GOT3 (cell line): ENCODE measurements around the gene BMI1.
"Not testable (repeated sequence)": the region's sequence is repeated elsewhere in the genome, so short reads cannot be mapped to it uniquely, and the experiment has no call there.

Experiments
- DNase-seq: peaks from one replicate; lab custom pipeline; 2025; ENCODE audit warnings: mixed read lengths; lab: John Stamatoyannopoulos, UW

The BMI1 gene

DNA sequence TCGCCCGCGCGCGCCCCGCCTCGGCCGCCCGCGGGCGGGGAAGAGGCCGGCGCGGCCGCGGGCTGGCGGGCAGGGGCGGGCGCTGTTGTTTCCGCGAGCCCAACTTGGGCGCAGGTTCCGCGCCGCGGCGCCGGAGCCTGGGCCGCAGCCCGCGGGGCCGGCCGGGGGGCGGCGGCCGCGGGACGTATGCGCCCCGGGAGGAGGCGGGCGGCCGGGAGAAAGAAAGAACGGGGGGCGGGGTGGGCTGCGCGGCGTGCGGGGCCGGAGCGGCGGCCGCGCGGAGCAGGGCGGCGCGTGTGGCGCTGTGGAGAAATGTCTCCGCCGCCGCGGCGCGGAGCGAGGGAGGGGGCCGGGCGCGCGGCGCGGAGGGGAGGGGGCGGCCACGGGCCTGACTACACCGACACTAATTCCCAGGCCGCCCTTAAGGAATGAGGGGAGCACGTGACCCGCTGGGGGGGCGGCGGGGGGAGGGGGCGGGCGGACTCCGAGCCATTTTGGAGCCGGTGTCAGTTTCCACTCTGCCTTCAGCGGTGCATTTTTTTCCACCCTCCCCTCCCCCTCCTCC, at the start of gene BMI1:
Gene BMI1, plus strand, starts transcription at position 509 of the 565 bp plus-strand sequence. CDS start 5,351 bp downstream, outside the sequence.
- DNase-seq, result no peak

DNA sequence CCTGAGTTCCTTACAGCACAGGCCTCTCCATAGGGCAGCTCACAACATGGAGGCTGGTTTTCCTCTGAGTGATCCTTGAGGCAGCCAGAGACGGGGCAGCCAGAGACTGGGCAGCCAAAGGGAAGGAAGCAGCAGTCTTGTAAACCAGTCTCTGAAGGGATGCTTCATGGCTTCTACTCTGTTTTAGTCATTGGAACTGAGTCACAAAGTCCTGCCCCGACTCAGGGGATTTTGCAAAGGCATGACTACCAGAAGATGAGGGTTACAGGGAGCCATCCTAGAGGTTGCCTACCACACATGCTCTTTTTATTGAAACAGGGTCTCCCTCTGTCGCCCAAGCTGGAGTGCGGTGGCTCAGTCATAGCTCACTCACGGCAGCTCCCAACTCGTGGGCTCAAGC, 49.1 kb upstream of the BMI1 start:
- no peak for DNase-seq

GRCh38 chr10:22278441-22278782, 42.5 kb upstream of the BMI1 start:
- DNase-seq, result no peak

- no peak for DNase-seq
These were observed 40.8 kb upstream of the BMI1 start for GRCh38 chr10:22280078-22280477.

GRCh38 chr10:22285130-22285529, 35.8 kb upstream of the BMI1 start:
- no peak for DNase-seq

GRCh38 chr10:22293747-22294404, 27.0 kb upstream of the BMI1 start:
- DNase-seq, result no peak

- DNase-seq, result no peak
These were observed 26.2 kb upstream of the BMI1 start for GRCh38 chr10:22294694-22295093.

GRCh38 chr10:22301193-22301592, 19.7 kb upstream of the BMI1 start:
- DNase-seq, result no peak

DNA sequence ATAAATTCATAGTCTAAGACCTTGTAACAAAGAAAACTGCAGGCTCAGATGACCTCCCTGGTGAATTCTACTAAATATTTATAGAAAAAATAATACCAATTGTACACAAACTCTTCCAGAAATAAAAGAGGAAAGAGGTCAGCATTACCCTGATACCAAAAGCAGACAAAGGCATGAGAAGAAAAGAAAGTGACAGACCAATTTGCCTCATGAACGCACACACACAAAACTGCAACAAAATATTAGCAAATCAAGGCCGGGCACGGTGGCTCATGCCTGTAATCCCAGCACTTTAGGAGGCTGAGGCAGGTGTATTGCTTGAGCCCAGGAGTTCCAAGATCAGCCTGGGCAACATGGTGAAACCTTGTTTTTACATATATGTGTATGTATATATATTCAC, 17.4 kb upstream of the BMI1 start:
- DNase-seq, result no peak

GRCh38 chr10:22305721-22306120, 15.2 kb upstream of the BMI1 start:
- no peak for DNase-seq

- DNase-seq, result no peak
These were observed 12.5 kb upstream of the BMI1 start for GRCh38 chr10:22308390-22308789.

- DNase-seq, result no peak
These were observed 11.5 kb upstream of the BMI1 start for GRCh38 chr10:22309180-22310000.

DNA sequence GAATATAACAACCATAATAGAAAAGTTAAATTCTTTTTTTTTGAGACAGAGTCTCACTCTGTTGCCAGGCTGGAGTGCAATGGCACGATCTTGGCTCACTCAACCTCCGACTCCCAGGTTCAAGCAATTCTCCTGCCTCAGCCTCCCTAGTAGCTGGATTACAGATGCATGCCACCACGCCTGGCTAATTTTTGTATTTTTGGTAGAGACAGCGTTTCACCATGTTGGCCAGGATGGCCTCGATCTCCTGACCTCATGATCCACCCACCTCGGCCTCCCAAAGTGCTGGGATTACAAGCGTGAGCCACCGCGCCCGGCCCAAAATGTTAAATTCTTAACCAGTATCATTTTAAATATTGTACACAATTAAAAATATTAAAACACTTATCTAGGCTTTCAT, 10.9 kb upstream of the BMI1 start:
- not testable (repeated sequence) for DNase-seq

GRCh38 chr10:22310928-22311327, 10.0 kb upstream of the BMI1 start:
- DNase-seq, result no peak

GRCh38 chr10:22314852-22315251, 6.0 kb upstream of the BMI1 start:
- no peak for DNase-seq

DNA sequence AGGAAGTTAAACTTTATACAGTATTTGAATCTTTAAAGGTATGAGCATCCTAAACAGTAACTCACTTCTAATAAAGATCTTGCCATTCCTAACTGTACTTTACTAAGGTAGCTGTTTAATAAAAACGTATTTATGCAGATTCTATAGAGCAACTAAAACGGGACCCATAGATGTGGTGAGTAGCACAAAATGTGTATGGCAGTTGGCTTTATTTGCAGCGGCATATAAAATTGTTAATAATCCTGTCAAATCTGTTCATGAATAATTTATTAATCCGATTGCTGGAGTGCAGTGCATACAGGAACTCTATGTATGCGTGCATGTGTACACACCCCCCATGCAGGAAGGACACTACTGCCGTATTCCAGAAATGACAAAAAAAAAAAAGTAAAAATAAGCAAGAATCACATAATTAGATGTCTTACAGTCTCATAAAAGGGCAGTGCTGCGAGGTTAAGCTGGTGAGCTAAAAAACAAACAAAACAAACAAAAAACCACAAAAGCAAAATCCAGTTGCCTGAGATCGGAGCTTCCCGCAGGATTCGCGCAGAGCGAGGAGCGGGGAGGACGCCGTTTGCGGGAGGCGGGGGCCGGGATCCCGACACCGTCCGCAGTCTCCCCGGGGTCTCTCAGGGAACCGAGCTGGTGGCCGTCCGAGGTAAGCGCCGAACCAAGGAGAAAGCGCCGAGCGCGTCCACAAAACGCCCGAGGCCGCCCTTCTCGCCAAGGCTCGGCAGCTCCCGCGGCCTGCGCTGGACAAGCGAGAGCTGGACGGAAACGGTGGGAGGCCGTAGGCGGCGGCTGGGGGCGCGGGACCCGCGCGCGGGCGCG, 5.2 kb upstream of the BMI1 start:
- no peak for DNase-seq

DNA sequence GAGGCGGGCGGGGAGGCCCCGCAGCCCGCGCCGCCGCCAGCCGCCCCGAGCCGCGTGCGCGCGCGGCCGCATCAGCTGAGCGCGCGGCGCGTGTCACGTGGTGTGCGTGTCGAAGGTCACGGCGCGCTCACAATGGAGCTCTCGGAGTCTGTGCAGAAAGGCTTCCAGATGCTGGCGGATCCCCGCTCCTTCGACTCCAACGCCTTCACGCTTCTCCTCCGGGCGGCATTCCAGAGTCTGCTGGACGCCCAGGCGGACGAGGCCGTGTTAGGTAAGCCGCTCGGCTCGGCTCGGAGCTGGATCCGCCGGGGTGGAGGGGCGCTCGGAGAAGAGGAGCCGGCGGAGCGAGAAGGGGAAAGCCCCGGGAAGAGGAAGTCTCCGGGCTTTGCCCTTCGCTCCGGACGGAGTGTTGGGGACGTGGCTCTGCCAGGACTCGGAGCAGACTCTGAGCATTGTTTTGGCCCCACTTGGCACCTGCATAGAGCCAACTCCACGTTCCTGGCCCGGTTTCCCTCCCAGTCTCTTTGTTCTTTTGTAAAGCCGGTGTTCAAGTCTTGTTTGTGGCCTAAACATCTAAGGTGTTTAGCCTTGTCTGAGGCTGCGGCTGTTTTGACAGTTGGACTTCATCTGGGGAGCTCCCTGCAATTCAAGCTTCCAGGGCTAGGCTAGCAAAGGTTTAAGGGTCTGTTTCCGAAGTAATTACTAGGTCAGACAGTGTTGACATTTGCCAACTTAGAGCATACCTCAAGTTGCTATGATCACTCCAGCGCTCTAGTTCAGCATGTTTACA, 4.4 kb upstream of the BMI1 start, which contains the start of gene COMMD3:
Gene COMMD3, plus strand, starts transcription at position 103 of the 790 bp plus-strand sequence. Its CDS starts 30 bp downstream, at position 133.
- DNase-seq, result peak; percentile 25

DNA sequence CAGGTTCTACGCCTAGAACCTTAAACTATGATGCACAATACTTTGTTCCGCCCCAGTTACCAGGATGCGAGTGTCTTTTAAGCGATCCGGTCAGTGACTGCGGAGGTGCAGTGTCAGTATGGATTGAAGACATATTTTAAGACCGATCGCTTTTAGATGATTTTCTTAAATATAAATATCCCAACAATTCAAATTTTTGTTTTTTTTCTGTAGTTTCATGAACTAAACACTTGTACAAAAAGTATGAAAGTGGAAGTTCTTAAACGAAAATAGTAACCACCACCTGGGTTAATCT, 3.9 kb upstream of the BMI1 start:
- no peak for DNase-seq

DNA sequence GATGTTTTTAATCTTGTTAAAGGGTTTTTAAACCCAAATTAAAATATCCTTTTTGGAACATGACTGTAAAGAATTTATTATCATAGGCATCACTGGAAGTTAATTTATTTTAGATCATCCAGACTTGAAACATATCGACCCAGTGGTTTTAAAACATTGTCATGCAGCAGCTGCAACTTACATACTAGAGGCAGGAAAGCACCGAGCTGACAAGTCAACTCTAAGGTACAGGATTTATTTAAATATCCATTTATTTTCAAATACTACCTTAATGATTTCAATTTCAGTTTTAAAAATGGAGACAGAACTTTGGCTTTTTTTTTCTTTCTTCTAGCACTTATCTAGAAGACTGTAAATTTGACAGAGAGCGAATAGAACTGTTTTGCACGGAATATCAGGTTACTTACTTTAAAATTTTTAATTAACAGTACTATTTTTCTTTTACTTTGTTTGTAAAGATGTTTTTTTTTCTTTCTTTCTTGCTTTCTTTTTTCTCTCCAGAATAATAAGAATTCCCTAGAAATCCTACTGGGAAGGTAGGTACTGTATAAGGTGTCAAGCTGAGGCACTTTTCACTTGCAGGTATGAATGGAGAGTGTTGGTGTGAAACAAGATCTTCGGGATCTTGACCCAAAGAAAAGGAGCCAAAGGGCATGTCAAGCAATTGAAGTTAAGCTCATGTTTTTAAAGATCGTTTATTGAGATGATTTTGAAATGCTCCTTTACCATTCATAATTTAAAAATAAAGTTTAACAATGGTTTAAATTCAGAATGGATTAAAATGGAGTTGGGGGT, 2.9 kb upstream of the BMI1 start:
- DNase-seq, result no peak

GRCh38 chr10:22318772-22319171, 2.1 kb upstream of the BMI1 start:
- no peak for DNase-seq

- no peak for DNase-seq
These were observed 1.3 kb upstream of the BMI1 start for GRCh38 chr10:22319547-22319979.
